Left renal pelvis (tissue), 4 donors: ENCODE measurements around the gene CHRNA5. TPM values are rescaled to one million over a fixed set of nuclear protein-coding genes. Genes with fewer than 3 reads are reported as not detected.

Experiments used
- DNase-seq, 4 donors: peaks; one replicate each; pipeline ENCODE4 v3.0.0-alpha.2; 2013; ENCODE audit warnings: low read depth in 4 of 4, low spot score in 3 of 4
- polyA plus RNA-seq, 4 donors: library from polyadenylated mRNA; unstranded; fragments of 120-200 nt; gene quantifications; one replicate each; pipeline ENCODE4 v1.2.1, GENCODE V29; 2013; ENCODE audit not compliant: insufficient read length in 4 of 4

Gene CHRNA5
- polyA plus RNA-seq, 4 donors = 5.3 to 11.3 (median 5.6) TPM

DNA sequence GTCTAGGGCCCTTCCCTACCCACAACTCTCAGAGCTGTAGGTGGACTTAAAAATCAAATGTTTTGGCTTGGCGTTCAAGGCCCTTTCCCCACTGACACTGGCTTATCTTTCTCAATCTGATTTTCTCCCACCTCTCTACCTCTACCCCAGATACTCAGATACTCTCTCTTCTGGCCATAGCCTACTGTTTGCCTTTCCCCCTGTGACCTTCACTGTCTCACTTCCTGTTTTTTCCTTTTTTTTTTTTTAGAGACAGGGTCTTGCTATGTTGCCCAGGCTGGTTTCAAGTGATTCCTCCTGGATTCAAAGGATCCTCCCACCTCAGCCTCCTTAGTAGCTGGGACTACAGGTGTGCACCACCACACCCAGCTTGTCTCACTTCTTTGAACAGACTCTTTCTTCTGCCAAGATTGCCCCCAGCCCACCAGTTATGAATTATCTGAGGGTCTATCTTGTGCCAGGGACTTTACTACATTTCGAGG lies 71.1 kb downstream of the CHRNA5 start:
- DNase-seq = no peak

DNA sequence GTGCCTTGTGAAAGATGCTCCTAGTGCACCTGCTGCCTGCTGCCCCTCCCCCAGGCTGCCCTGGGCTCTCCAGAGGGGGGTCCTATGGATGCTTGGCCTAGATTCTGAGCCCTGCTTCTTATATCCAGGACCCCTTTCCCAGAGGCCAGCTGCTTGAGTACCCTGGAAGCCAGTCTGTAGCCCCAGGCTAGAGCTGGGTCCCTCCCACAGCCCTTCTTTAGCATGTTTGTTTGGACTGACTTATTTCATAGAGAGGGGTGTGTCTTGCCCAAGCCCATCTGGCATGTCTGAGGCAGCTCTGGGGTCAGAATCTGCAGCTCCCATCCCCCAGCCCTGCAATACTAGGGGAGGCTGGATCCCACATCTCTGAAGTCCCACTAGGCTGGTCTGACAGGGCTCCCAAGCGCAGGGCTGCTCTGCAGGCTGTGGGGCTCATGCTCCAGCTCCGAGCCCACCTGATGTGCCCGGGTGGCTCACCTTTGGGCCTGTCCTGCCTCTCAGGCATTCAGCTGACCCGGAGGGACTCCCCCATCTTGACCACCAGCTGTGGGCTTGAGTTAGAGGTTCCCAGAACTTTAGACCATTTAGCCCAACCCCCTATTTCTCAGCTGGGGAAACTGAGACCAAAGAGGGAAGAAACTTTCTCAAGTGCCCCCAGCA lies 72.6 kb downstream of the CHRNA5 start:
- no peak for DNase-seq

DNA sequence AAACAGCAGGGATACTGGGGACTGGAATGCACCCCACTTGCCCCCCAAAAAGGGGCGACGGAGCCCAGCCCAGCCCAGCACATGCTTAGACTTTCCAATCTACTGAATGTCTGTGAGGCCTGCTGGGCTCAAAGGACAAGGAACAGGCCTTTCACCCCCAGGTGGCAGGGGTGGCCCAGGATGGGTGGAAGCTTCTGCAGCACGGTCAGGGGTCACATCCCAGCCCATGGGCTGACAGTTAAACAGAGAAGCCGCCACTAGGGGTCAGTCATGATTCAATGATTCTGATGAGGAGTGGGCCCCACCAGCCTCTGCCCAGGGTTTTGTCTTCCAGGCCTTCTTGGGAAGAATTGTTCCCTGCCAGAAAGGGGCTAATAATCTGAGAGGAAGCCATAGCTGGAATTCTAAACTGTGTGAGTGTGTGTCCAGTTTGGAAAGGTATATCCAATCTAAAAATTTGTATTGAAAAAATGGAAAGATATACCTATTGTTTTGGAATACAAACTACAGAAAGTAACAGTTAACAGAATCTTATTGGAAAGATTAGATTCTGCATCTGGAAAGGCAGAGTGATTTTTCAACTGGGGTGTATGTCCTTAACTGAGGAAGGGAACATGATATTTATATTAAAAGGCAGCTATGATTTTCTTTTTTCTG lies 73.5 kb downstream of the CHRNA5 start:
- DNase-seq = peak in 1 of 4 donors; percentile 67

DNA sequence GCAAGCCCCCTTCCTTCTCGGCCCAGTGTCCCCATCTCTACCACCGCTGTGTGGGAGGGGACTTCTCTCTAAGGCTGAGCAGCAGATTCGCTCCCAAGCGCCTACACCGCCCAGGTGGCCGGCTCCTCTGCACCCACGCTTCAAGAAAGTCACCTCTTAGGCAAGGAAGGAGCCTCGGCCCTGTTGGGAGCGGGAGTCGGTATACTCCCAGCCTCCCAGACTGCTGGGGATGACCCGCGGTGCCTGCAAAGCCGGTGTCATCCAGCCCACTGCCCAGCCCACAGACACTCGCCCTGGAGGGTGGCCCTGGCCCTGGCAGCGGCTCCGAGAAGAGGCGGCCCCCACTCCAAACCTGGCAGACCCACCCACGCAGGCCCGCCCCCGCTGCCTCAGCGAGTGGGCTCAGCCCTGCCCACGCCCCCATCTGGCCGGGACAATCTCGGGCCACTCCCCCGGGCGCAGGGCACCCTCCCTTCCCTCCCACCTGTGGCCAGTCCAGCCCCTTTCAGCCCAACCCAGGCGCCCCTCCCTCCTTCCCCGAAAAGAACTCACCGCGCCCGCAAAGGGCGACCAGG lies 75.3 kb downstream of the CHRNA5 start:
- DNase-seq = no peak

DNA sequence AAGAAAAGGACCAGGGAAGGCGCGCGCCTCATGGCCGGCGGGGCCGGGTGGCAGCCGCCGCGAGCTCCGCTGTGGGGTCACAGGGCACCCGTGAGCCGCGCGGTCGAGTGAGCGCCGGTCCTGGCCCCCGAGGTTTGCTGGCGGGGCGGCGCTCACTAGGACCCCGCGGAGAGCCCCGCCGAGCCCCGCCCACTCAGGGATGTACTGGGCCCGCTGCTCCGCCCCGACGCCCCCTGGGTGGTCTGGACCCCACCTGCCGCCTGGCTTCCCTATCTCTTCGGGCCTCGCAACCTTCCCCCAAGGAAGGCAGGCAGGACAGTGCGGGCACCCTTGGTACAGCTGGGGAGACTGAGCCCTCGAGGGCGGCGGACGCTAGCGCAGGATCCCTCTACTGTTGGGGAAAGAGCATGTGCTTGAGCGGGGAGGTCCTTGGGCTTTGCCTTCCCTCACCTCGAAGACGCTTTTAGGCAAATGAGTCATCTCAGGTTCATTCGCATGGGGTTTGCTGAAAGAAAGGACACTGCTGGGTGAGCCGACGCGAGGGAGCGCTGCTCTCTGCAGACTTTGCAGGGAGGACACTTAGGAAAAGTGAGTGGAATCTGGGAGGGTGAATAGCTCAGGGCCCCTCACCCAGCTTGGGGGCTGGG lies 75.9 kb downstream of the CHRNA5 start, which contains the start of gene CHRNB4:
TSS of gene CHRNB4 (minus strand) at position 109 of the 647 bp plus-strand sequence. CDS start at position 32, 77 bp downstream.
- peak in 1 of 4 donors; percentile 50 for DNase-seq

DNA sequence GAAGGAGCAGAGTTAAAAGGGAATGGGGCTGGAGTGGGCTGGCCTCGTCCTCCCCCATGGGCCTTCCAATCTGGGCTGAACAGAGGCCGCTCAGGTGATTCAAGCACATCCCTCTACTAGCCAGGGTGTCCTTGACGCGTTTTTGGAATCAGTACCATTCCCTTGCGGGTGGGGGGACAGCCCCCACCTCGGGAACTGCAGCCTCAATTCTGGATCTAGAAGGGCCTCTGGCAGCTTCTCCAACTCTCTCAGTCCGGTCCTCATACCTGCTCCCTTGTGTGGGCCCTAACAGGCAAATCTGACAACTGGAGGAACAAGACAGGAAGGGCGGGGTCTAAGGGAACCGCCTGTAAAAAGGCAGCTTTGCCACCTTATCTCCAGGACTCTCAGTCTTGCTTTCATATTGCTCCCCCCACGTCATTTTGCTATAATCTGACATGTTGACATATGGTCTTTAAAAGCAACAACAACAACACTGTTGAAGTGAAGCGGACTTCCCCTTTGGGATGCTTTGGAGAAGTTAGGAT lies 76.5 kb downstream of the CHRNA5 start:
- no peak for DNase-seq

DNA sequence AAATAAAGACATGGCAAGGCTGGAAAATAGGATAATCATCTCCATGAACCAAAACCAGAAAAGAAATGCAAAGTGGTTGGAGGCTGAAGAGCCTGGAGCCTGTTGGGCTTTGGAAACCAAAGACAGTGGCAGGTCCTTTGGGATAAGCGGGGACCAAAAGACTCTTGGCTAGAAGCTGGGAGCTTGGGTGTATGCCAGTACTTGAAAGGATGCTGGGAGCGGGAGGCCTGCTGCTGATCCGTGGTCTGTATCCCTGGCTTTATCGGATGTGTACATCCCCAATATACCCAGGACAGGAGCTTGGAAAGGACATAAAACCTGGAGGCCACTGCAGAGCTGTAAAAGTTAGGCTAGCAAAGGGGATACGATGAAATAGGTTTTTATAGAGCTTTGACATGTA lies 77.0 kb downstream of the CHRNA5 start:
- no peak for DNase-seq

Other genes starting within 250 kb of the CHRNA5 start
- 10 to 100 TPM; 52.3 to 65.6 (median 58.7) TPM for gene CRABP1, start 225.2 kb upstream of the CHRNA5 start, polyA plus RNA-seq
- 10 to 100 TPM; 63.6 to 66.8 (median 65.6) TPM for gene IREB2, start 127.3 kb upstream of the CHRNA5 start, polyA plus RNA-seq
- 1 to 10 TPM; 7.1 to 9.1 (median 8.3) TPM for gene HYKK, start 57.9 kb upstream of the CHRNA5 start, polyA plus RNA-seq
- gene PSMA4, start 25.1 kb upstream of the CHRNA5 start, polyA plus RNA-seq = 100 to 1,000 TPM; 205 to 309 (median 268) TPM
- gene CHRNA3, start 55.5 kb downstream of the CHRNA5 start, polyA plus RNA-seq = 1 to 10 TPM in 3 of 4 donors, under 1 TPM in 1; 0.89 to 1.5 (median 1.5) TPM
- 1 to 10 TPM; 2.0 to 3.1 (median 2.9) TPM for gene CHRNB4, start 75.7 kb downstream of the CHRNA5 start, polyA plus RNA-seq
- gene ADAMTS7, start 245.9 kb downstream of the CHRNA5 start, polyA plus RNA-seq = 10 to 100 TPM; 21.3 to 38.1 (median 28.8) TPM